Gastrocnemius medialis (tissue), 4 donors: ENCODE results near the gene RORB.

Experiments used
- CTCF ChIP-seq, 5 experiments: fragments of 450-650 bp in 3 of 5; fragments of 200-600 bp in 2 of 5; sonication (generic) in 2 of 5; IDR thresholded peaks in 4 of 5; conservative IDR thresholded peaks in 1 of 5; 1 replicate in 4 of 5; 2 replicates in 1 of 5; pipeline ENCODE4 v1.5.1; 2016 to 2019; ENCODE audit warnings: antibody characterized with exemption in 5 of 5, mild to moderate bottlenecking in 3 of 5, moderate library complexity in 3 of 5
- POLR2A ChIP-seq, 2 donors: fragments of 450-650 bp; IDR thresholded peaks; one replicate each; pipeline ENCODE4 v1.6.1; 2017; ENCODE audit warnings: antibody characterized with exemption in 2 of 2, mild to moderate bottlenecking in 2 of 2, moderate library complexity in 2 of 2

DNA sequence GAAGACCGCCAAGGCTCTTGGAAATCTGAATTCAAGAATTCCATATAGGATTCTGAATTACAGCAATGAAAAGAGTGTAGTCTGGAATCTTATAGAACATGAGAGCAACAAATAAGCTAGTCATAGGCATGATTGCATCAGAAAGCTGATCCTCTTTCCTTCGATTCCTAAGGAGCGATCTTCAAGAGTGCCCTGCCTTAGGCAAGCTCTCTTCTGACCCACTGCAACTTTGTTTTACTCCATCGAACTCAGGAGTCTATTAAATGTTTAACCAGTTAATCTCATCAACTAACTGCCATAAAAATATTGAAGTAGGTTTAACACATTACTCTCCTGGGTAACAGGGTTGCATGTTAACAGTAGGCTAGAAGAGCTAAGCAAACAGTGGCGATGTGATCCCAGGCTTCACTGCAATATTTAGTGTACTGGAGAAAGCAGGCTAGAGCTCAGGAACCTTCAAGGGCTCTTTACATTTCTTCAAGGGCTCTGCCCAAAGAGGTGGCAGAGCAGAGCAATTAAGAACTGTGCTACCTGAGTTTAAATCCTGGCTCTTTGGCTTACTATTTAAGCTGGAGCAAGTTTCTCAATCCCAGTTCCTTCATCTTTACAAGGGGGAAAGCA, 146.3 kb downstream of the RORB start:
- TF ChIP-seq CTCF (IDR thresholded peaks at IDR 0.05 in 4 of 5, conservative IDR thresholded peaks at IDR 0.05 in 1 of 5) (no peak), POLR2A (IDR thresholded peaks at IDR 0.05) (no peak)
